DMS53 (cell line): ENCODE results near the gene GMDS.

Experiments
- DNase-seq: peaks from one replicate; lab custom pipeline; 2025; lab: John Stamatoyannopoulos, UW

Gene GMDS

GRCh38 chr6:1651362-1651761 is 594.0 kb downstream of the GMDS start:
- DNase-seq: no peak

GRCh38 chr6:1645466-1646185 is 599.8 kb downstream of the GMDS start:
- no peak for DNase-seq

- DNase-seq: no peak
Measured at GRCh38 chr6:1644516-1645060, 600.8 kb downstream of the GMDS start.

- no peak for DNase-seq
Measured at GRCh38 chr6:1643830-1644445, 601.5 kb downstream of the GMDS start.

- no peak for DNase-seq
Measured at GRCh38 chr6:1643111-1643510, 602.3 kb downstream of the GMDS start.

- peak; percentile 73 for DNase-seq
Measured at GRCh38 chr6:1641343-1641885, 604.0 kb downstream of the GMDS start.

GRCh38 chr6:1640476-1640875 is 604.9 kb downstream of the GMDS start:
- DNase-seq: no peak

GRCh38 chr6:1639430-1639829 is 606.0 kb downstream of the GMDS start:
- no peak for DNase-seq

- DNase-seq: peak; percentile 96
Measured at GRCh38 chr6:1636971-1637871, 608.2 kb downstream of the GMDS start.

GRCh38 chr6:1636272-1636825 is 609.1 kb downstream of the GMDS start:
- no peak for DNase-seq

GRCh38 chr6:1635305-1636010 is 609.9 kb downstream of the GMDS start:
- DNase-seq: no peak

- no peak for DNase-seq
Measured at GRCh38 chr6:1634081-1634480, 611.3 kb downstream of the GMDS start.

- DNase-seq: no peak
Measured at GRCh38 chr6:1633366-1634021, 611.9 kb downstream of the GMDS start.

- no peak for DNase-seq
Measured at GRCh38 chr6:1631251-1631650, 614.2 kb downstream of the GMDS start.

GRCh38 chr6:1630771-1631217 is 614.6 kb downstream of the GMDS start:
- DNase-seq: no peak

GRCh38 chr6:1630212-1630770 is 615.1 kb downstream of the GMDS start:
- DNase-seq: no peak

- DNase-seq: no peak
Measured at GRCh38 chr6:1629316-1629715, 616.1 kb downstream of the GMDS start.

GRCh38 chr6:1627827-1628560 is 617.4 kb downstream of the GMDS start:
- DNase-seq: no peak

- no peak for DNase-seq
Measured at GRCh38 chr6:1626481-1626880, 618.9 kb downstream of the GMDS start.
